HEK293 (cell line): ENCODE measurements around the gene APPL2.

ENCODE experiments used
- CTCF ChIP-seq: fragments of 450-650 bp; formaldehyde crosslinking; IDR thresholded peaks from 2 replicates; pipeline ENCODE4 v1.5.1; 2016; ENCODE audit warnings: missing biosample characterization, missing genetic modification characterization
- KLF1 ChIP-seq: fragments of 450-650 bp; formaldehyde crosslinking; IDR thresholded peaks from 2 replicates; pipeline ENCODE4 v1.5.1; 2016; ENCODE audit warnings: missing biosample characterization, missing genetic modification characterization

GRCh38 chr12:105220929-105221290 lies 15.1 kb downstream of the APPL2 start:
- TF ChIP-seq CTCF (no peak), KLF1 (no peak)
